Muscle layer of colon (tissue), 2 donors: Measurements from ENCODE around the gene SLC16A10.
"Not testable (repeated sequence)": the region's sequence is repeated elsewhere in the genome, so short reads cannot be mapped to it uniquely, and the experiment has no call there.

ENCODE experiments used
- H3K27ac ChIP-seq: one replicate; pipeline ENCODE4 v1.7.0; 2013; ENCODE audit warnings: low read depth, mild to moderate bottlenecking, low read length, moderate library complexity
- H3K27me3 ChIP-seq, 2 donors: one replicate each; pipeline ENCODE4 v1.7.0; 2013; ENCODE audit warnings: low read length in 2 of 2, mild to moderate bottlenecking in 2 of 2; ENCODE audit not compliant: insufficient read depth in 2 of 2, control insufficient read depth in 1 of 2
- H3K36me3 ChIP-seq: one replicate; pipeline ENCODE4 v1.7.0; 2013; ENCODE audit warnings: mild to moderate bottlenecking, low read length; ENCODE audit not compliant: insufficient read depth
- H3K4me1 ChIP-seq: one replicate; pipeline ENCODE4 v1.7.0; 2013; ENCODE audit warnings: mild to moderate bottlenecking, low read length; ENCODE audit not compliant: insufficient read depth
- H3K4me3 ChIP-seq, 2 donors: one replicate each; pipeline ENCODE4 v1.7.0; 2013; ENCODE audit warnings: low read length in 2 of 2, low read depth in 1 of 2, mild to moderate bottlenecking in 1 of 2, moderate library complexity in 1 of 2
- H3K9ac ChIP-seq: one replicate; pipeline ENCODE4 v1.7.0; 2013; ENCODE audit warnings: low read length
- H3K9me3 ChIP-seq: one replicate; pipeline ENCODE4 v1.7.0; 2013; ENCODE audit warnings: mild to moderate bottlenecking, low read length
- donor health status: abdominal sarcoma.
- donor health status: Adenocarcinoma of cecum.

The SLC16A10 gene

DNA sequence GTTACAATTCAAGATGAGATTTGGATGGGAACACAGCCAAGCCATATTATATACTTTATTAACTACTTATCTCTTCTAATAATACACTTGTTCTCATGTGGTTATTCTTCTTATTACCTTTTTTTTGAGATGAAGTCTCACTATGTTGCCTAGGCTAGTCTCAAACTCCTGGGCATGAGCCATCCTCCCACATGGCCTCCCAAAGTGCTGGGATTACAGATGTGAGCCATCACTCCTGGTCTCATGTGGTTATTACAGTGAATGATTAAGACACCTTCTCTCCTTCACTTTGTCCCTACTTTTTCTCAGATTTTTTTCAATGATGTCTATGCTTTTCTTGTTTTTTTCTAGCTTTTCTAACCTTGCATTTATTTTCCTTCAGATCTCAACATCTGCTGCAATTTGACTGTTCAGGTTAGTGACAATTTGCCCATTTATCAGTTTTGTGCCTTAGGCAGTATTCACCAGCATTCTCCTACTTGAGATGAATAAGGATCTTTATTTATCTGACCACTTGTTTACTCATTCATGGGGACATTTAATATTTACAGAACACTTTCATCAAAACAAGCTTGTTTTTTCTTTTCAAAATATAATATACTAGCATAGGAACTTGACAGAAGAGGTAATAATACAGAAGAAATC lies 105.7 kb downstream of the SLC16A10 start:
- H3K27ac ChIP-seq: no peak overlapping the region
- H3K4me1 ChIP-seq: no peaks in the 10 kb centered on the region
- H3K27me3 ChIP-seq: no peaks in the 10 kb centered on the region
- H3K4me3 ChIP-seq: no peak overlapping the region
- H3K9me3 ChIP-seq: no peaks in the 10 kb centered on the region
- no peaks in the 10 kb centered on the region for H3K36me3 ChIP-seq
- no peak overlapping the region for H3K9ac ChIP-seq

DNA sequence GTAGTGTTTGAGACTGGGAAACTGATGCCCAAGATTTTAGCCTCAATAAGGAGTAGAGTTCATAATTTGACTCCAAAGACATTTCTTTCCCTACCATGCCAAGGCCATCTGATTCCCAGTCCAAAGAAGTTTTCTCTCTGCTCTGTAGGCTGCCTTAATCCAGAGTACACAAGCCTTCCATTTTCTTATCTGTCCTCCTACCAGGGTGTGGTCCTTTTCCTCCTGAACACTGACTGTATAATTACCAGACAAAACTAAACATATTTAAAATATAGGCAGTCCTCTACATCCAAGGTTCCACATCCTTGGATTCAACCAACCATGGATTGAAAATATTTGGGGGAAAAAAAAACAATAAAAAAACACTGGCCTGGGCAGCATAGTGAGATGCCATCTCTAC lies 108.4 kb downstream of the SLC16A10 start:
- Histone ChIP-seq H3K4me3 (no peak overlapping the region), H3K27ac (no peak overlapping the region), H3K9me3 (no peaks in the 10 kb centered on the region), H3K4me1 (no peaks in the 10 kb centered on the region), H3K36me3 (no peaks in the 10 kb centered on the region), H3K27me3 (no peaks in the 10 kb centered on the region), H3K9ac (no peak overlapping the region)

DNA sequence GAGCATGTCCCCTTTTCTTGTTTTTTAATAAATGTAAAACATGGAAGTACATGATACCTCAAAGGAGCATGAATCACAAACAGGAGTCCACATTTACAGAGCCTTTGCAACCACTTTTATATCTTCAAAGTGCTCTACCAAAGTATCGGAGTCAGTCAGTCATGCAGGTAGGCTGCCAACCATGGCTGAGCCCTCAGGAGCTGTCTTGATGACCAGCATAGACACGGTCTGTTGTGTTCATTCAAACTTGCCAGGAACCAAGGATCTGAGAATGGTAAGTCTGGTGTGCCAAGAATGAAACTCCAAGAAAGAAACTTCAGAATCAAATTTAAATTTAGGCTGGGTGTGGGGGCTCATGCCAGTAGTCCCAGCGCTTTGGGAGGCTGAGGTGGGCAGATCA lies 111.5 kb downstream of the SLC16A10 start:
- Histone ChIP-seq H3K4me1 (no peaks in the 10 kb centered on the region), H3K27ac (no peak overlapping the region), H3K9me3 (no peaks in the 10 kb centered on the region), H3K27me3 (no peaks in the 10 kb centered on the region), H3K36me3 (no peaks in the 10 kb centered on the region), H3K9ac (no peak overlapping the region), H3K4me3 (no peak overlapping the region)

- Histone ChIP-seq H3K27me3 (no peaks in the 10 kb centered on the region), H3K4me1 (no peaks in the 10 kb centered on the region), H3K4me3 (no peak overlapping the region), H3K9ac (no peak overlapping the region), H3K36me3 (no peaks in the 10 kb centered on the region), H3K27ac (no peak overlapping the region), H3K9me3 (no peaks in the 10 kb centered on the region)
Observed at GRCh38 chr6:111199935-111200334, 112.6 kb downstream of the SLC16A10 start.

DNA sequence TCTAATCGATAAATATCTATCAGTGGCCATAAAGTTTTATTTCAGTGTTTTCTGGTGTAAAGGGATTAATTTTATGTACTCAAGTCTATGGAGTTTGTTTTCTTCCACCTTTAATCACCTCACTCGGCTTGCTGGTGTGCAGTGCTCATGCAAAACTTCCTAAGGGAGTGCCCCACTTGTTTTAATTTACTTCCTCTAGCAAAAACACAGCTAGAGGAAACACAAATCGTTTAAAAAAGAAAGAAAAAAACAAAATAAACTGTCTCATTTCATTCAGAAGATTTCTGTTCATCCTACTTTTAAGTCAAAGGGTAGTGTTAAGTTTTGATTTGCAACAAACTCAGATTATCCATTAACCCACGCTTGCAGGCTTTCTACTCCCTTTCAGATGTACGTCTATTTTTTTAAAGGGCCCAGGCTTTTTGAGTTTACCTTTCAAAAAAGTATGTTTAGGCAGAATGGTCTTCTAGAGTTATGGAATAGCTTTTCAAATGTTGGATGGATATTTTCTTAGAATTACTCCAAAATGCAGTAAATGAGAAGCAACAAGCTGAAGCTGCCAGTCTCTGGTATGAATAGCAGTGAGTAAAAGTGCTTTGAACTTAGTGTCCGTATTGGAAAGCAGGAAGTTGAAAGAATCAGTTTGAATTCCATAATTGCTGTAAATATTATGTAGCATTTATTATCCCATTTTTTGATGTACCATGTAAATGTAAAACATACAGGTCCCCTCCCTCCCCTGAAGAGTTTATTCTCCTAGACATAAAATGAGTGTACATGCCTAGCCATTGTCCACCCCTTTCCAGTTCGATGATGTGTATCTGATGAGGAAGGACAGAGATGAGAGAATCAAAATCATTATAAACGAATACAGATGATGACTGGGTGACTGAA lies 113.3 kb downstream of the SLC16A10 start:
- Histone ChIP-seq H3K4me1 (no peaks in the 10 kb centered on the region), H3K36me3 (no peaks in the 10 kb centered on the region), H3K4me3 (no peak overlapping the region), H3K27ac (no peak overlapping the region), H3K27me3 (no peaks in the 10 kb centered on the region), H3K9me3 (no peaks in the 10 kb centered on the region), H3K9ac (no peak overlapping the region)

DNA sequence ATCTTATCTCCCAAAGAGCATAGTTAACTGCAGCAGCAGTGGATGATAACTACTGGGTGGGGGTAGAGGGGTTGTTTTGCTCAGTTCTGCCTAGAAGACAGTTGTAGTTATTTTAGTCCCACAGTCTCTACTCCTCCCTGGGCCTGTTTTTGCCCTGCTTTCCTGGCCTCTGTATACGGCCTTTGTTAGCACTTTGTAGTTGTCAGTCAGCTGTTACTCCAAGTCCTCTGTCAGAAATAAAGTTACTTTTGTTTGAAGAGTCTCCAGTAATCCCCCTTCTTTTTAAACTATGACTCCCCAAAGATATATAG lies 113.9 kb downstream of the SLC16A10 start:
- no peaks in the 10 kb centered on the region for H3K9me3 ChIP-seq
- no peak overlapping the region for H3K27ac ChIP-seq
- no peaks in the 10 kb centered on the region for H3K4me1 ChIP-seq
- H3K9ac ChIP-seq: no peak overlapping the region
- no peaks in the 10 kb centered on the region for H3K36me3 ChIP-seq
- H3K4me3 ChIP-seq: no peak overlapping the region
- H3K27me3 ChIP-seq: no peaks in the 10 kb centered on the region

DNA sequence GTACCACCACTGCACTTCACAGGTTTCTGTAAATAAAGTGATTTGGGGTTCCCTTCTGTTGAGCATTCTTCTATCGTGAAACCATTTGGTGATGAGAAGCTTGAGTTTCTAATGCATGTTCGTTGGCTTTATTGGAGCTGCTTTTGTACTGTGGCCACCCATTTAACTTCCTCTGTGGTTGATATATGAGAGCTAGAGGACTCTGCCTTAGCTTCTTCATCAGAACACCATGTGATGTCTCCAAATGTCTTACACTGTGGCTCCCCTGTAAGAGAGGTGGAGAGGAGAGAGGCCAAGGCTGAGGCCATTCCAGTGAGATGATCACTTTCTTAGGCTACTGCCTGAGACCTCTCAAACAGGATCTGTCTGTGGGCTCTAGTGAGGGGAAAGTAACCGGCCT lies 114.5 kb downstream of the SLC16A10 start:
- no peaks in the 10 kb centered on the region for H3K36me3 ChIP-seq
- H3K27me3 ChIP-seq: no peaks in the 10 kb centered on the region
- no peak overlapping the region for H3K27ac ChIP-seq
- no peaks in the 10 kb centered on the region for H3K9me3 ChIP-seq
- H3K9ac ChIP-seq: no peak overlapping the region
- no peak overlapping the region for H3K4me3 ChIP-seq
- no peaks in the 10 kb centered on the region for H3K4me1 ChIP-seq

GRCh38 chr6:111203539-111203938 lies 116.2 kb downstream of the SLC16A10 start:
- H3K9me3 ChIP-seq, H3K36me3 ChIP-seq, H3K27me3 ChIP-seq, H3K9ac ChIP-seq, H3K27ac ChIP-seq, H3K4me1 ChIP-seq, H3K4me3 ChIP-seq: not testable (repeated sequence)

DNA sequence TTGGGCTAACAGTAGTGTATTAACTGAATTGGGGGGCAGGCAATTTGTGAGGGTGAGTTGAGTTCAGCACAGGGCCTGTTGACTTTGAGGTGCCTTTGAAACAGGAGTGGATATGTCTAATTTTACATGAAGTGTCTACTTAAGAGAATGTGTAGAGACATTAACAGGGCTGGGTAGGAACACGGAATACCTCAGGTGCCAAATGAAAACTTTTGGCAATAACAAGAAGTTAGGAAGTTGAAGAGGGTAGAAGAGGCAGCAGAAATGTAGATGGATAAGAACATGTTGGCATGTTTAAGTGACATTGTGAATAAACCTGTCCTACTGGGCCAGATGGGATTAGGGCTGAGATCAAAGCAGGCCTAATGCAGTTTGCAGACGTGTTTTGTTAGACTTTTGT lies 117.0 kb downstream of the SLC16A10 start:
- Histone ChIP-seq H3K4me3 (no peak overlapping the region), H3K9ac (no peak overlapping the region), H3K9me3 (no peaks in the 10 kb centered on the region), H3K27me3 (no peaks in the 10 kb centered on the region), H3K4me1 (no peaks in the 10 kb centered on the region), H3K27ac (no peak overlapping the region), H3K36me3 (no peaks in the 10 kb centered on the region)

GRCh38 chr6:111204881-111205280 lies 117.6 kb downstream of the SLC16A10 start:
- Histone ChIP-seq H3K9ac (no peak overlapping the region), H3K4me1 (no peaks in the 10 kb centered on the region), H3K4me3 (no peak overlapping the region), H3K27ac (no peak overlapping the region), H3K9me3 (no peaks in the 10 kb centered on the region), H3K27me3 (no peaks in the 10 kb centered on the region), H3K36me3 (no peaks in the 10 kb centered on the region)

- Histone ChIP-seq H3K27me3 (no peaks in the 10 kb centered on the region), H3K9me3 (no peaks in the 10 kb centered on the region), H3K27ac (no peak overlapping the region), H3K9ac (no peak overlapping the region), H3K4me1 (no peaks in the 10 kb centered on the region), H3K36me3 (no peaks in the 10 kb centered on the region), H3K4me3 (no peak overlapping the region)
Observed at GRCh38 chr6:111205502-111205901, 118.2 kb downstream of the SLC16A10 start.
